ENCODE measurements around the gene MADCAM1. TPM values are rescaled to one million over a fixed set of nuclear protein-coding genes. Genes with fewer than 3 reads are reported as not detected.

The MADCAM1 gene
- total and polyA plus RNA-seq, 2 of the 8 experiments (the other 6 are each of a cell fraction or from before 2014, with no cell fraction given), result 2.3 to 3.0 TPM

DNA sequence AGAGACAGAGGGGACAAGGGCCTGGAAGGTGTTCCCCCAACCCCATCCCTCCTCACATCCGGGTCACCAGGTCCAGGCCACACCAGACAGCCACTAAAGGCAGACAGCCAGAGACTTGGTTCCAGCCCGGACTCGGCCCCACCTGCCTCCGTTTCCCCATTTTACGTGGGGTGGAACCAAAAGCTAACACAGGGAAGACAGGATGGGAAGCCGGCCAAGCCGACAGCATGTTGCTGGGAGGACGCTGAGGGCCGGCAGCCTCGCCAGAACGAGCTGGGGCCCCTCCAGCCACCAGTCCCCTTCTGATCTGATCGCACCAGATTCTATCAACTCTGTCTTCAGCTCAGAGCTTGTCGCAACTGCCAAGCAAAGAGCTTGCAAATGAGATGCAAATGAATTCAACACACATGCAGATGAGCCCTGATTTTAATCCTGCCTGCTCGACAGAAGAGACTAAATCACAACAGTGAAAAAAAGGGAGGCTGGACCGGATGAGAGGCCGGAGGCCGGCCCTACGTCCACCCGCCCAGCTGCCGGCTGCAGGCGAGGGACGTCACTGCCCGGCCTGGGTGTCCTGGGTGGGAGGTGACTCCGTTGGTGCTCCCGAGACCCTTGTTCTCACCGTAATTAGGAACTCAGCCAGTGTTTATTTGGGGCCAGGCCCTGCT lies 17.9 kb upstream of the MADCAM1 start (continued):
- TF ChIP-seq GABPA (IDR thresholded peaks at IDR 0.05; ENCODE audit: borderline replicate concordance, insufficient read depth, low read length) (no peak), POLR2A (IDR thresholded peaks at IDR 0.05; ENCODE audit: control extremely low read depth in 1 of 2, low read depth in 2 of 2, low read length in 2 of 2) (no peak), POLR2AphosphoS5 (IDR thresholded peaks at IDR 0.05; ENCODE audit: low read depth, low read length) (no peak), SAP30 (IDR thresholded peaks at IDR 0.05; ENCODE audit: insufficient read depth, insufficient replicate concordance, low read length) (no peak), CHD1 (IDR thresholded peaks at IDR 0.05; ENCODE audit: low read depth, low read length) (no peak), BCL11A (IDR thresholded peaks at IDR 0.05; ENCODE audit: low read depth in 2 of 2, low read length in 2 of 2) (no peak)
- TF ChIP-seq, protein P1, sequence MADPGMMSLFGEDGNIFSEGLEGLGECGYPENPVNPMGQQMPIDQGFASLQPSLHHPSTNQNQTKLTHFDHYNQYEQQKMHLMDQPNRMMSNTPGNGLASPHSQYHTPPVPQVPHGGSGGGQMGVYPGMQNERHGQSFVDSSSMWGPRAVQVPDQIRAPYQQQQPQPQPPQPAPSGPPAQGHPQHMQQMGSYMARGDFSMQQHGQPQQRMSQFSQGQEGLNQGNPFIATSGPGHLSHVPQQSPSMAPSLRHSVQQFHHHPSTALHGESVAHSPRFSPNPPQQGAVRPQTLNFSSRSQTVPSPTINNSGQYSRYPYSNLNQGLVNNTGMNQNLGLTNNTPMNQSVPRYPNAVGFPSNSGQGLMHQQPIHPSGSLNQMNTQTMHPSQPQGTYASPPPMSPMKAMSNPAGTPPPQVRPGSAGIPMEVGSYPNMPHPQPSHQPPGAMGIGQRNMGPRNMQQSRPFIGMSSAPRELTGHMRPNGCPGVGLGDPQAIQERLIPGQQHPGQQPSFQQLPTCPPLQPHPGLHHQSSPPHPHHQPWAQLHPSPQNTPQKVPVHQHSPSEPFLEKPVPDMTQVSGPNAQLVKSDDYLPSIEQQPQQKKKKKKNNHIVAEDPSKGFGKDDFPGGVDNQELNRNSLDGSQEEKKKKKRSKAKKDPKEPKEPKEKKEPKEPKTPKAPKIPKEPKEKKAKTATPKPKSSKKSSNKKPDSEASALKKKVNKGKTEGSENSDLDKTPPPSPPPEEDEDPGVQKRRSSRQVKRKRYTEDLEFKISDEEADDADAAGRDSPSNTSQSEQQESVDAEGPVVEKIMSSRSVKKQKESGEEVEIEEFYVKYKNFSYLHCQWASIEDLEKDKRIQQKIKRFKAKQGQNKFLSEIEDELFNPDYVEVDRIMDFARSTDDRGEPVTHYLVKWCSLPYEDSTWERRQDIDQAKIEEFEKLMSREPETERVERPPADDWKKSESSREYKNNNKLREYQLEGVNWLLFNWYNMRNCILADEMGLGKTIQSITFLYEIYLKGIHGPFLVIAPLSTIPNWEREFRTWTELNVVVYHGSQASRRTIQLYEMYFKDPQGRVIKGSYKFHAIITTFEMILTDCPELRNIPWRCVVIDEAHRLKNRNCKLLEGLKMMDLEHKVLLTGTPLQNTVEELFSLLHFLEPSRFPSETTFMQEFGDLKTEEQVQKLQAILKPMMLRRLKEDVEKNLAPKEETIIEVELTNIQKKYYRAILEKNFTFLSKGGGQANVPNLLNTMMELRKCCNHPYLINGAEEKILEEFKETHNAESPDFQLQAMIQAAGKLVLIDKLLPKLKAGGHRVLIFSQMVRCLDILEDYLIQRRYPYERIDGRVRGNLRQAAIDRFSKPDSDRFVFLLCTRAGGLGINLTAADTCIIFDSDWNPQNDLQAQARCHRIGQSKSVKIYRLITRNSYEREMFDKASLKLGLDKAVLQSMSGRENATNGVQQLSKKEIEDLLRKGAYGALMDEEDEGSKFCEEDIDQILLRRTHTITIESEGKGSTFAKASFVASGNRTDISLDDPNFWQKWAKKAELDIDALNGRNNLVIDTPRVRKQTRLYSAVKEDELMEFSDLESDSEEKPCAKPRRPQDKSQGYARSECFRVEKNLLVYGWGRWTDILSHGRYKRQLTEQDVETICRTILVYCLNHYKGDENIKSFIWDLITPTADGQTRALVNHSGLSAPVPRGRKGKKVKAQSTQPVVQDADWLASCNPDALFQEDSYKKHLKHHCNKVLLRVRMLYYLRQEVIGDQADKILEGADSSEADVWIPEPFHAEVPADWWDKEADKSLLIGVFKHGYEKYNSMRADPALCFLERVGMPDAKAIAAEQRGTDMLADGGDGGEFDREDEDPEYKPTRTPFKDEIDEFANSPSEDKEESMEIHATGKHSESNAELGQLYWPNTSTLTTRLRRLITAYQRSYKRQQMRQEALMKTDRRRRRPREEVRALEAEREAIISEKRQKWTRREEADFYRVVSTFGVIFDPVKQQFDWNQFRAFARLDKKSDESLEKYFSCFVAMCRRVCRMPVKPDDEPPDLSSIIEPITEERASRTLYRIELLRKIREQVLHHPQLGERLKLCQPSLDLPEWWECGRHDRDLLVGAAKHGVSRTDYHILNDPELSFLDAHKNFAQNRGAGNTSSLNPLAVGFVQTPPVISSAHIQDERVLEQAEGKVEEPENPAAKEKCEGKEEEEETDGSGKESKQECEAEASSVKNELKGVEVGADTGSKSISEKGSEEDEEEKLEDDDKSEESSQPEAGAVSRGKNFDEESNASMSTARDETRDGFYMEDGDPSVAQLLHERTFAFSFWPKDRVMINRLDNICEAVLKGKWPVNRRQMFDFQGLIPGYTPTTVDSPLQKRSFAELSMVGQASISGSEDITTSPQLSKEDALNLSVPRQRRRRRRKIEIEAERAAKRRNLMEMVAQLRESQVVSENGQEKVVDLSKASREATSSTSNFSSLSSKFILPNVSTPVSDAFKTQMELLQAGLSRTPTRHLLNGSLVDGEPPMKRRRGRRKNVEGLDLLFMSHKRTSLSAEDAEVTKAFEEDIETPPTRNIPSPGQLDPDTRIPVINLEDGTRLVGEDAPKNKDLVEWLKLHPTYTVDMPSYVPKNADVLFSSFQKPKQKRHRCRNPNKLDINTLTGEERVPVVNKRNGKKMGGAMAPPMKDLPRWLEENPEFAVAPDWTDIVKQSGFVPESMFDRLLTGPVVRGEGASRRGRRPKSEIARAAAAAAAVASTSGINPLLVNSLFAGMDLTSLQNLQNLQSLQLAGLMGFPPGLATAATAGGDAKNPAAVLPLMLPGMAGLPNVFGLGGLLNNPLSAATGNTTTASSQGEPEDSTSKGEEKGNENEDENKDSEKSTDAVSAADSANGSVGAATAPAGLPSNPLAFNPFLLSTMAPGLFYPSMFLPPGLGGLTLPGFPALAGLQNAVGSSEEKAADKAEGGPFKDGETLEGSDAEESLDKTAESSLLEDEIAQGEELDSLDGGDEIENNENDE (IDR thresholded peaks at IDR 0.05; ENCODE audit: insufficient replicate concordance, low read length), result no peak
